HUES48 (cell line): ENCODE results near the gene MYADM.

ENCODE experiments used
- H3K27ac ChIP-seq: one replicate; pipeline ENCODE4 v1.7.0; 2013; ENCODE audit warnings: low read depth, low read length, inconsistent platforms
- H3K27me3 ChIP-seq: 2 replicates; pipeline ENCODE4 v1.6.1; 2013; ENCODE audit warnings: mild to moderate bottlenecking, low read length; ENCODE audit not compliant: control insufficient read depth, insufficient read depth
- H3K36me3 ChIP-seq: 2 replicates; pipeline ENCODE4 v1.6.1; 2013; ENCODE audit warnings: low read length; ENCODE audit not compliant: control insufficient read depth, insufficient read depth
- H3K4me1 ChIP-seq: 2 replicates; pipeline ENCODE4 v1.6.1; 2013; ENCODE audit warnings: mild to moderate bottlenecking, low read length; ENCODE audit not compliant: control insufficient read depth, insufficient read depth
- H3K4me3 ChIP-seq: 2 replicates; pipeline ENCODE4 v1.5.1; 2013; ENCODE audit warnings: mild to moderate bottlenecking, low read depth, low read length
- H3K9ac ChIP-seq: 2 replicates; pipeline ENCODE4 v1.6.1; 2013; ENCODE audit warnings: mild to moderate bottlenecking, low read depth, low read length, moderate library complexity
- H3K9me3 ChIP-seq: 2 replicates; pipeline ENCODE4 v1.6.1; 2013; ENCODE audit warnings: low read length; ENCODE audit not compliant: control insufficient read depth, insufficient read depth

The MYADM gene

DNA sequence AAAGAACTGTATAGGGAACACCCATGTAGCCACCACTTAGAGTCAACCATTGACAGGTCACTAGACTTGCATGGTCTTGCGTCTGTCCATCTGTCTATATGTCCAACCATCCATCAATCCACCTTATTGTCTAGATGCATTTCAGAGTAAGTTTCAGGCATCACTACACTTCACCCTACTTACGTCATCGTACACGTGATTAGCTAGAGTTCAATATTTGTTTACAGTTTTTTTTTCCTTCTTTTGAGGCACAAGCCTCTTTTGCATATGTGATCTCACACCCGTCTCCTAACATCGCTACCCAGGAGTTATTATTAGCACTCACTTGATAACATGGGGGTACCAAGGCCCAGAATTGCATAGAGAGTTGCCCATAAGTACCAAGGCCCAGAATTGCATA is 48.3 kb downstream of the MYADM start:
- H3K27me3 ChIP-seq, result peaks cover 12% of the 10 kb centered on the region
- H3K4me3 ChIP-seq, result no peak overlapping the region
- H3K9me3 ChIP-seq, result no peaks in the 10 kb centered on the region
- no peak overlapping the region for H3K9ac ChIP-seq
- no peak overlapping the region for H3K27ac ChIP-seq
- no peaks in the 10 kb centered on the region for H3K4me1 ChIP-seq
- H3K36me3 ChIP-seq, result peaks cover 26% of the 10 kb centered on the region

GRCh38 chr19:53917356-53917755 is 49.7 kb downstream of the MYADM start:
- Histone ChIP-seq H3K27ac (no peak overlapping the region), H3K9me3 (no peaks in the 10 kb centered on the region), H3K27me3 (no peaks in the 10 kb centered on the region), H3K36me3 (peaks cover 26% of the 10 kb centered on the region), H3K4me1 (no peaks in the 10 kb centered on the region), H3K4me3 (no peak overlapping the region), H3K9ac (no peak overlapping the region)
